ENCODE measurements around the gene VSIG4. TPM values are rescaled to one million over a fixed set of nuclear protein-coding genes. Genes with fewer than 3 reads are reported as not detected.
"Not testable (repeated sequence)": the region's sequence is repeated elsewhere in the genome, so short reads cannot be mapped to it uniquely, and the experiment has no call there.

The VSIG4 gene
- total and polyA plus RNA-seq, 2 experiments from 2014 or later, result not detected

DNA sequence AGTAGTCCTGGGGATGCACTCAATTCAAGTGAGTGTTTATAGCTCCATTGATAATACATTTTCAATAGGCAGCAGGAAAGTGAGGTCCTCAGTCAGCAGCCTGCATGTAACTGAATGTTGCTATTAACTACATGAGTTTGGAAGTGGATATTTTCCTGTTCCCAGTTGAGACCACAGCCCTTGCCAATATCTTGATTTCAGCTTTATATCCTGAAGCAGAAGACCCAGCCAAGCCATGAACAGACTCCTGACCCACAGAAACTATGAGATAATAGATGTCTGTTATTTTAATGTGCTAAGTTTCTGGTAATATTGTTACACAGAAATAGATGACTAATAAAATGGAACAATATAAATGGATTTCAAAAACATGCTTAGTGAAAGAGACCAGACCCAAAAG, 63.7 kb downstream of the VSIG4 start:
- Histone ChIP-seq H3K9me3 (ENCODE audit: low read depth) (no peaks in the 10 kb centered on the region), H3K79me2 (ENCODE audit: insufficient read depth) (no peaks in the 10 kb centered on the region), H3K4me3 (no peak overlapping the region), H3K9ac (no peak overlapping the region), H3K9me2 (ENCODE audit: insufficient read depth) (no peaks in the 10 kb centered on the region), H4K20me1 (ENCODE audit: insufficient read depth) (no peaks in the 10 kb centered on the region), H2AFZ (no peak overlapping the region), H3K27ac (no peak overlapping the region), H3K4me2 (ENCODE audit: unreplicated experiment) (no peak overlapping the region), H3F3A (ENCODE audit: insufficient read depth) (no peaks in the 10 kb centered on the region), H3K4me1 (ENCODE audit: insufficient read depth) (no peaks in the 10 kb centered on the region), H3K36me3 (ENCODE audit: low read depth) (no peaks in the 10 kb centered on the region), H3K27me3 (replicated peaks; ENCODE audit: insufficient read depth) (no peaks in the 10 kb centered on the region)
- DNase-seq, result no peak
- in situ Hi-C loops (cut with MboI), result no loop called here
- TF ChIP-seq EZH2 (IDR thresholded peaks at IDR 0.05; ENCODE audit: insufficient read depth, poor library complexity, severe bottlenecking) (no peak), EZH2phosphoT487 (IDR thresholded peaks at IDR 0.05; ENCODE audit: insufficient read depth, low read depth) (no peak)

- H3K36me3 ChIP-seq (ENCODE audit: low read depth); H3K9me2 ChIP-seq (ENCODE audit: insufficient read depth); H3K9ac ChIP-seq; H3K27me3 ChIP-seq (replicated peaks; ENCODE audit: insufficient read depth); in situ Hi-C loops (cut with MboI); H2AFZ ChIP-seq; DNase-seq; H3K4me1 ChIP-seq (ENCODE audit: insufficient read depth); H3K4me2 ChIP-seq (ENCODE audit: unreplicated experiment); H3K79me2 ChIP-seq (ENCODE audit: insufficient read depth); H3K9me3 ChIP-seq (ENCODE audit: low read depth); H3K27ac ChIP-seq; H3F3A ChIP-seq (ENCODE audit: insufficient read depth); H4K20me1 ChIP-seq (ENCODE audit: insufficient read depth); H3K4me3 ChIP-seq: not testable (repeated sequence)
- 75 to 93% methylated on average over 9 to 20 of the region's 38 CpGs for whole genome bisulfite sequencing, 2 experiments (ENCODE audit: low coverage in 1 of 2, low lambda C conversion rate in 2 of 2, missing lambda C conversion rate in 2 of 2)
Observed at GRCh38 chrX:65975161-65975751, 64.6 kb downstream of the VSIG4 start.

MicroRNA genes within 50 kb of the gene (microRNA counts, 767-probe panel; counts per million panel counts)
- microRNA hsa-miR-223-3p, result 447 counts per million, percentile 86 among the panel's probes with 10 or more counts

Other genes with a start within 250 kb of the VSIG4 start
- 28.2 and 42.4 TPM in 2 replicates for gene HEPH, start 124.2 kb upstream of the VSIG4 start, total RNA-seq (2014; rRNA removed; shearing (Covaris generic))
- gene HEPH, start 124.2 kb upstream of the VSIG4 start, polyA plus RNA-seq (2016; fragmentation: Nextera tagmentation; extraction: Ambion mirVana), result 14.3 and 15.2 TPM in 2 replicates

Data from GM23248 (cell line).